ACC112 (cell line): ENCODE measurements around the gene C1QTNF12.
"Not testable (repeated sequence)": the region's sequence is repeated elsewhere in the genome, so short reads cannot be mapped to it uniquely, and the experiment has no call there.

Experiments
- H2AFZ ChIP-seq: fragments of 200-600 bp; sonication (generic); one replicate; pipeline ENCODE4 v1.6.0; 2017; ENCODE audit warnings: antibody characterized with exemption, low read length; ENCODE audit not compliant: unreplicated experiment
- H3K27ac ChIP-seq: fragments of 200-600 bp; sonication (generic); 2 replicates; pipeline ENCODE4 v1.5.1; 2014; ENCODE audit warnings: low read depth, mild to moderate bottlenecking, antibody characterized with exemption, low read length, moderate library complexity
- H3K27me3 ChIP-seq: fragments of 200-600 bp; sonication (generic); 2 replicates; pipeline ENCODE4 v1.6.1; 2014; ENCODE audit warnings: mild to moderate bottlenecking, antibody characterized with exemption, low read length, moderate library complexity, mixed read lengths; ENCODE audit not compliant: insufficient read depth
- H3K36me3 ChIP-seq: fragments of 200-600 bp; sonication (generic); 2 replicates; pipeline ENCODE4 v1.6.1; 2016; ENCODE audit warnings: mild to moderate bottlenecking, antibody characterized with exemption, low read length, moderate library complexity, mixed read lengths; ENCODE audit not compliant: insufficient read depth
- H3K4me1 ChIP-seq: fragments of 200-600 bp; sonication (generic); one replicate; pipeline ENCODE4 v1.6.1; 2016; ENCODE audit warnings: low read length, mixed read lengths; ENCODE audit not compliant: insufficient read depth, unreplicated experiment, control insufficient read depth
- H3K4me3 ChIP-seq: fragments of 200-600 bp; sonication (generic); 2 replicates; pipeline ENCODE4 v1.5.1; 2014; ENCODE audit warnings: mild to moderate bottlenecking, low read depth, low read length
- H3K79me2 ChIP-seq: fragments of 200-600 bp; sonication (generic); one replicate; pipeline ENCODE4 v1.6.0; 2016; ENCODE audit warnings: low read length; ENCODE audit not compliant: control insufficient read depth, unreplicated experiment, insufficient read depth

Gene C1QTNF12

DNA sequence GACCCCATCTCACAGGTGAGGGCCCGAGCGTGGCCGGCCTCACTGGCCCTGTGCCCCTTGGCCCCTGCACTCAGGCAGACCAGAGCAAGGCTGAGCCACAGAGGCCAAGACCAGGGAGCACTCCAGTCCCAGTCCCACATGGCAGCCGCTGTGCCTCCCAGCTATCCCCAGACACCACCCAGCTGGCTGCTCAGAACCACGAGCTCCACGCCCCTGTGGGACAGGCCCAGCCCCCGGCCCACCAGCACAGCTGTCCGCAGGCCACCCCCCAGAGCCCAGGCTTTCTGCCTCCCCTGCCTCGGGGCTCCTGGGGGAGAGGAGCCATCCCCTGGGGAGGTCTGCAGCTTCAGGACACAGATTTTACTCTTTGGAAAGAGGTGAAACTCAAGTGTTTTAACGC, 9.1 kb upstream of the C1QTNF12 start:
- Histone ChIP-seq H3K36me3 (peaks cover 11% of the 10 kb centered on the region), H2AFZ (no peak overlapping the region), H3K4me1 (peaks cover 2% of the 10 kb centered on the region), H3K27ac (no peak overlapping the region), H3K27me3 (no peaks in the 10 kb centered on the region), H3K4me3 (no peak overlapping the region), H3K79me2 (peaks cover 5% of the 10 kb centered on the region)

DNA sequence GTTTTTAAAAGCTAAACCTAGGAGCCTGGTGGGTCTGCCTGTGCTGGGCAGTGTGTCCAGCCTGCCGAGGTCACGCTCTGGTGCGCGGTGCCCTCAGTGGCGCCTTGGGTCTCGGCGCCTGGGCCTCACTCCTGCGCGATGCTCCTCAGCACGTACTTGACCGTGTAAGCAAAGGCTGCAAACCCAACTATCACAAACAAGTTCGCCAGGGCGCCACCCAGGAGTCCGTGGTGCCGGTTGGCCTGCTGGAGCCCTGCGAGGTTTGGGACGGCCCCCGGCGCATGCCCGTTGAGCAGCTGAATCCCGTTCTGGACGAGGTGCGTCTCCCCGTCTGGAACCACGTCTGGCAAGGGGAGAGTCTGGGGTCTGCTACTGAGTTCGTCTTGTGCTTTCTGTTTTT, 8.6 kb upstream of the C1QTNF12 start:
- Histone ChIP-seq H3K4me3 (no peak overlapping the region), H3K27ac (no peak overlapping the region), H3K79me2 (peaks cover 3% of the 10 kb centered on the region), H3K36me3 (peaks cover 8% of the 10 kb centered on the region; the same call in 1 of the 2 replicates), H2AFZ (no peak overlapping the region), H3K4me1 (peaks cover 2% of the 10 kb centered on the region), H3K27me3 (no peaks in the 10 kb centered on the region)

DNA sequence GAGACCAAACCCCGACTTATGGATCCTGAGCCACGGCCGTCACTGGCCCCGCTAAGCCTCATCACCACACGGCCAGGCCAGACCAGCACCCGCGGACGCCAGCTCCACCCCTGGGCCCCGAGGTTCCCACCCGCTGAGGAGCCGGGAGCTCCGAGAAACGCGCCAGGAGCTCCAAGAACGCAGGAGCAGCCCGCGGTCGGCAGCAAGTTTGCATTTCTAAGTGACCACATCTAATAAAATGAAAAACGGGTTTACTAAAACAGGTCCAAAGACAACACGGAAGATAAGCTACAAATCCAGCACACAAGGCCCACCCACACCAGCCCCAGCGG, 8.1 kb upstream of the C1QTNF12 start:
- H3K4me1 ChIP-seq = peaks cover 2% of the 10 kb centered on the region
- peaks cover 3% of the 10 kb centered on the region; the same call in 1 of the 2 replicates for H3K36me3 ChIP-seq
- no peaks in the 10 kb centered on the region for H3K27me3 ChIP-seq
- no peak overlapping the region for H3K4me3 ChIP-seq
- H3K27ac ChIP-seq = no peak overlapping the region
- no peak overlapping the region for H2AFZ ChIP-seq
- H3K79me2 ChIP-seq = no peaks in the 10 kb centered on the region

DNA sequence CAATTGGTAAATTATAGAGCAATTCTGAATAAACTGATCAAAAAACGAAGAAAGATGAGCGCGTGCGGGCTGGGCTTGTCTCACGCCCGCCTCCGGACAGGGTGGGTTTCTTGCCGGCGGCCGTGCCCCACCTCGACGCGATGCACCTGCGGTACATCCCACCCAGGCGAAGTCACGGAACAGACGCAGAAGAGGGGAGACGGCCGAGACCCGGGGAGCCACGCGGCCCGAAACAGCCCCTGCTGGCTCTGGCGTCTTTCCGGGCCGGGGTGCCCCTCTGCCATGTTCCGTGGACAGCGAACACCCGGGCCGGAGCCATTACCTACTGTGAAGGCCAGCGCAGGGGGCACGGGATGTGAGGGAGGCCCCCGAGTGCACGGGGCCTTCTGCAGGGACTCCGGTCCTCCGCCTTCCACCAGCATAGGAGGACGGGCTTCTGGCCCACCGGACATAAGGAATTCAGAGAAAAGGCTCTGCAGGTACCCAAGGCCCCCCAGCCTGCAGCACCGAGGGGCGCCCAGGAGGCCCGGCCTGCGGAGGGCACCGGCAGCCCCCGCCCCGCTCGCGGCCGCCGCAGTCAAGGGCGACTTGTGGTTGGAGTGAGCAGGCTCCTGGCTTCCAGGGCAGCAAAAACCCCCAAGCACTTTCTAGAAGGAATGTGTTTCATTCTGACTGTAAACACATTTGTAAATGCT, 7.6 kb upstream of the C1QTNF12 start:
- Histone ChIP-seq H3K36me3 (peaks cover 3% of the 10 kb centered on the region; the same call in 1 of the 2 replicates), H3K79me2 (no peaks in the 10 kb centered on the region), H3K4me1 (peaks cover 2% of the 10 kb centered on the region), H3K27me3 (no peaks in the 10 kb centered on the region), H3K4me3 (no peak overlapping the region), H2AFZ (no peak overlapping the region), H3K27ac (no peak overlapping the region)

DNA sequence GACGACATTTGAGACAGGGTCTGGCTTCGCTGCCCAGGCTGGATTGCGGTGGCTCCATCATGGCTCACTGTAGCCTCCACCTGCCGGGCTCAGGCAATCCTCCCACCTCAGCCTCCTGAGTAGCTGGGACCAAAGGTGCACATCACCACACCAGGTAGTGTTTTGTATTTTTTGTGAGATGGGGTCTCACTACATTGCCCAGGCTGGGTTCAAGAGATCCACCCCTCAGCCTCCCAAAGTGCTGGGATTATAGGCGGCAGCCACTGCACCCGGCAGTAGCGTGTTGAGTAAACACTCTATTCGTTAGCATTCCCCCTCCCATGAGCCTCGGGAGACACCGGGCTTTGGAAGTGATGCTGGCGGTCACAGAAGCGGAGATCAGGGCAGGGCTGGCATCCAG, 6.8 kb upstream of the C1QTNF12 start:
- Histone ChIP-seq H3K4me3 (no peak overlapping the region), H3K27ac (no peak overlapping the region), H3K79me2 (no peaks in the 10 kb centered on the region), H3K4me1 (no peaks in the 10 kb centered on the region), H3K27me3 (no peaks in the 10 kb centered on the region), H3K36me3 (peaks cover 3% of the 10 kb centered on the region; the same call in 1 of the 2 replicates), H2AFZ (no peak overlapping the region)

DNA sequence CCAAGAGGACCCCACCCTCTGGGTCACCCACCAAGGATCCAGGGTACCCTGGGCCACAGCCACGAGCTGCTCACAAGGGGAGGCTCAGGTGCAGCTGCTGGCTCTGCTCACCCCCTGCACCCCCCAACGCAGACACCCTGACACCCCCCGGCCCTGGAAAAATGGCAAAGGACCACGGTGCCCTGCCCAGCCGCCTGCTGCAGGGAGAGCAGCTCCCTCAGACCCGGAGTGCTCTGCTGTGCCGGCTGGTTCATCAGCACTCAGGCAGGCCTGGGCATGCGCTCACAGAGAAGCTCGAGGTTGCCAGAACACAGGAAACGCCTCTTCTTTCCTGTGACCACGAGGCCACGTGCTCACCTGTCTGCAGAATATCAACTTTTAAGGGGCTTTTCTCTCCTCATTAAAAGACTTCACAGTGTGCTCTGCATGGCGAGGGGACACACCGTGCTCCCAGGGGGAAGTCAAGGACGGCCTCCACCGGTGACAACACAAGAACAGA, 4.3 kb upstream of the C1QTNF12 start:
- H3K27me3 ChIP-seq = peaks cover 9% of the 10 kb centered on the region; the same call in 1 of the 2 replicates
- H3K4me1 ChIP-seq = no peaks in the 10 kb centered on the region
- H3K27ac ChIP-seq = no peak overlapping the region
- no peaks in the 10 kb centered on the region for H3K79me2 ChIP-seq
- peaks cover 3% of the 10 kb centered on the region; the same call in 1 of the 2 replicates for H3K36me3 ChIP-seq
- no peak overlapping the region for H2AFZ ChIP-seq
- H3K4me3 ChIP-seq = no peak overlapping the region

DNA sequence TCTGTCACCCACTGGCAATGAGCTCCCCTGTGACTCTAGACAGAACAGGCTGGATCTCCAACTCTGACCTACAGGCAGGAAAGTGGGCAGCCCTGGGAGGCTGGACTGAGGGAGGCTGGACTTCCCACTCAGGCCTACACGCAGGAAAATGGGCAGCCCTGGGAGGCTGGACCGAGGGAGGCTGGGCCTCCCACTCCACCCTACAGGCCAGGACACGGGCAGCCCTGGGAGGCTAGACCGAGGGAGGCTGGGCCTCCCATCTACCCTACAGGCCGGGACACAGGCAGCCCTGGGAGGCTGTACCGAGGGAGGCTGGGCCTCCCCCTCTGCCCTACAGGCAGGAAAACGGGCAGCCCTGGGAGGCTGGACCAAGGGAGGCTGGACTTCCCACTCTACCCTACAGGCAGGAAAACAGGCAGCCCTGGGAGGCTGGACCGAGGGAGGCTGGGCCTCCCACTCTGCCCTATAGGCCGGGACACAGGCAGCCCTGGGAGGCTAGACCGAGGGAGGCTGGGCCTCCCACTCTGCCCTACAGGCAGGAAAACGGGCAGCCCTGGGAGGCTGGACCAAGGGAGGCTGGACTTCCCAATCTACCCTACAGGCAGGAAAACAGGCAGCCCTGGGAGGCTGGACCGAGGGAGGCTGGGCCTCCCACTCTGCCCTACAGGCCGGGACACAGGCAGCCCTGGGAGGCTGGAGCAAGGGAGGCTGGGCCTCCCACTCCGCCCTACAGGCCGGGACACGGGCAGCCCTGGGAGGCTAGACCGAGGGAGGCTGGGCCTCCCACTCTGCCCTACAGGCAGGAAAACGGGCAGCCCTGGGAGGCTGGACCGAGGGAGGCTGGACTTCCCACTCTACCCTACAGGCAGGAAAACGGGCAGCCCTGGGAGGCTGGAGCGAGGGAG, 1.7 kb upstream of the C1QTNF12 start:
- H3K4me3 ChIP-seq, H3K27ac ChIP-seq, H3K36me3 ChIP-seq, H2AFZ ChIP-seq, H3K79me2 ChIP-seq, H3K27me3 ChIP-seq, H3K4me1 ChIP-seq: not testable (repeated sequence)

DNA sequence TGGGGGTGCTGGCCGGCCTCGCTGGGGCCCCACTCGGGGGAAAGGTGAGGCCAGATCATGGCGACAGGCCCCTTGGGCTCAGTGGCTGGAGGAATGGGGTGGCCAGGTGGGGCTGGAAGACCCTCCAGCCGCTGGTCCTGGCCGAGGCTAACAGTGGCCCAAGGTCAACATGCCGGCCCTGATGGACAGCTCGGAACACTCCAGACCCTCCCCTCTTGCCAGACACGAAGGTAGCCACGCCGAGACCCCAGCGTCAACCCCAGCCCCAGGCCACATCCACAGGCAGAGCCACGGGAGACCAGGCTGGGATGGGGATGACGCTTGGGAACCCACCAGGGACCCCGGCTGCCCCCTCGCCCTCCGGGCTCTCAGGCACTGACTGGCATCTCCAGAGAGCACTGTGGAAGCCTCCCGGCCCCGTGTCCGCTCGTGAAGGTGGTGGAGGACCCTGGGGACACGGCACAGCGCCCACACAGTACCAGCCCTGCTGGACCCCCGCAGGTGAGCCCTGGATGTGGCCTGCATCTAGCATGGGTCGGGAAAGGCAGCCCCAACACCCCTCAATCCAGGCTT, 905 bp upstream of the C1QTNF12 start:
- Histone ChIP-seq H3K4me1 (no peaks in the 10 kb centered on the region), H3K36me3 (no peaks in the 10 kb centered on the region), H3K27me3 (peaks cover 9% of the 10 kb centered on the region; the same call in 1 of the 2 replicates), H2AFZ (no peak overlapping the region), H3K4me3 (no peak overlapping the region), H3K27ac (no peak overlapping the region), H3K79me2 (no peaks in the 10 kb centered on the region)

DNA sequence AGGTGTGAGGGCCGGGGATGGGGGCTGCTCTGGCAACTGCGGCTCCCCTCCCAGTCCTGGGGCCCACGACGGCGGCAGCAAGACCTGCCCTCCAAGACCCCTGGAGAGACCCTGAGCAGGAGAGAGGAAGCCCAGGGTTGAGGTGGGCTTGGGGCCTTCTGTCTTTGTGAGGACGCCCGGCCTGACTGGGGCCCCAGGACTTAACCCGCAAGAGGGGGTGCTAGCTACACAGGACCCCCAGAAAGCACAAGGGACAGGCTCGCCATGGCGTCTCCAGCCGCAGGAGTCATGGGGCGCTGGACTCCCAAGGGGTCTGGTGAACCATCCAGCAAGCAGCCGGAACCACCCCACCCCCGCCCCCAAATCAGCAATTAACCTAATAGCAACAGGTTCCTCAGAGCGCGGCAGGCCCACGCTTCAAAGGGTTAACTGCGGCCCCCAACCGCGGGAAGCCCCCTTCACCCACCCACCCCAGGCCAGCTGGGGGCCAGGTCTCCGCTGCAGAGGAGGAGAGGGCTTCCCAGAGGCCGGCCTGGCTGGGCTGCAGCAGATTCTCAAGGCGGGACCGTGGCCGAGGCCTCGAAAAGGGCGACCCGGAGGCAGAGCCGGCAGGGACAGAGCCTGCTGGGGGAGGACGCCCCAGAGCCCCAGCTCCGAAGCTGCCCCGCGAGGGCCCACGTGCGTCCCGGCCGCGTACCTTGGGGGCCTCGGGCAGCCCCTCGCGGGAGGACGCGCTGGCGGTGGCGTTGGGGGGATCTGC, 525 bp downstream of the C1QTNF12 start:
- H3K79me2 ChIP-seq = no peaks in the 10 kb centered on the region
- no peak overlapping the region for H3K4me3 ChIP-seq
- no peak overlapping the region for H2AFZ ChIP-seq
- peaks cover 9% of the 10 kb centered on the region; the same call in 1 of the 2 replicates for H3K27me3 ChIP-seq
- no peak overlapping the region for H3K27ac ChIP-seq
- H3K36me3 ChIP-seq = no peaks in the 10 kb centered on the region
- H3K4me1 ChIP-seq = no peaks in the 10 kb centered on the region

DNA sequence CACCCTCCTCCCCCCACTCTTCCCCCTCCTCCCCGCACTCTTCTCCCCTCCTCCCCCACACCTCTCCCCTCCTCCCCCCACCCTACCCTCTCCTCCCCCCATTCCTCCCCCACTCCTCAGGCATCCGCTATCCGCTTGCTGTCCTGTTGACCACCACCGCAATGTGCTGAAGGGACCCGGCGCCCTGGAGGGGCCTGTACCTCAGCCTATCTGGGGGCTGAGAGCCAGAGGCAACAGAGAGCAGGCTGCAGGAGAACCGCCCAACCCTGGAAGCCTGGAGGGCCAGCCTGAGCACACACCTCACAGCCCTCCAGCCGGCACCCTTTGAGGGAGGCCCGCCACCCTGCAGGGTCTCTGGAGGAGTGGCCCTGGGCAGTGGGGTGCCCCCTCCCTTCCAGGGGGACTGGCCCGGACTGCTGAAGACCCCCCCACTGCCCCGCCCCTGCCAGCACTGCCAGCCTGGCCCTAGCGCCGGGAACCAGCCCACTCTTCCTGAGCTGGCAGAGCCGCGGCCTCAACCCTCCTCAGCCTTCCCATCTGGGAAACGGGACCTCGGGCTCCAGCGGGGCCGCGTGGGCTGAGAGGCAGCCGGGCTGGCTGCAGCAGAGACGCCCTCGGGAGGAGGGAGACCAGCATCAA, 1.2 kb downstream of the C1QTNF12 start:
- peaks cover 9% of the 10 kb centered on the region; the same call in 1 of the 2 replicates for H3K27me3 ChIP-seq
- no peak overlapping the region for H3K4me3 ChIP-seq
- no peaks in the 10 kb centered on the region for H3K4me1 ChIP-seq
- H3K79me2 ChIP-seq = no peaks in the 10 kb centered on the region
- no peak overlapping the region for H3K27ac ChIP-seq
- no peak overlapping the region for H2AFZ ChIP-seq
- no peaks in the 10 kb centered on the region for H3K36me3 ChIP-seq
